HG02610 (cell line): ENCODE measurements around the gene DPP10.

Source experiments
- ATAC-seq: cut with Tn5 transposase; IDR thresholded peaks from one replicate; pipeline ENCODE4 v1.9.1; 2021; ENCODE audit warnings: mild to moderate bottlenecking, moderate library complexity; ENCODE audit not compliant: unreplicated experiment

DPP10 gene

DNA sequence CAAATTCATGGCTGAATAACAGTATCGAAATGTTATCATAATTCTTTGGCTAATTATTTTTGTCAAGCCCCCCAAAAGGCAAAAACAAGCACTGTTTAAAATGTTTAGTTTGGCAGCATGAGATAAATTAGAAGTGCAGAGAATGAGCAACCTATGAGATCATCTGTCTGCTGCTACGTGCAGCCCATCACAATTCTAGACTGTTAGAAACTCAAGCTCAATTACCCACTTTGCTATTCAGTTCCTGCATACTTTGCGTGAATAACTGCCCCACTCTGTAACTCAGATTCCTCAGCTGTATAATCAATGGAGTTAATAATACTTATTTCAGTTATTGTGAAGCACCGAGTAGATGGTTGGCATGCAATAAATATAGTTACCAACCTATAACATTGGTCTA is 1181.9 kb downstream of the DPP10 start:
- ATAC-seq, result no peak

DNA sequence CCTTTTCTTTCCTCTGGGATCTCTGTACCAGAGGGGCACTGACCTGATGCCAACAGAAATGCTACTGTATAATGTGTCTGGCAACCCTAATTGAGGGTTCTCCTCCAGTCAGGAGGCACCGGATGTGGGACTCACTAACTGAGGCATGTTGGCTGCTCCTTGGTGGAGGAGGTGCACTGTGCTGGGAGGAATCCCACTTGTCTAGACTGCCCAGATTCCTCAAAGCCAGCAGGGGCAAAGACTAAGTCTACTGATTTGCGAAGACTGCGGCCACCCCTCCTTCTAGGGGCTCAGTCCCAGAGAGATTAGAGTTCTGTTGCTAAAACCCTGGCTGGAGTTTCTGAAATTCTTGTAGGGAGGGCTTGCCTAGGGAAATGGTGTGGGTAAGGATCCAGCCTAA is 1192.1 kb downstream of the DPP10 start:
- no peak for ATAC-seq

DNA sequence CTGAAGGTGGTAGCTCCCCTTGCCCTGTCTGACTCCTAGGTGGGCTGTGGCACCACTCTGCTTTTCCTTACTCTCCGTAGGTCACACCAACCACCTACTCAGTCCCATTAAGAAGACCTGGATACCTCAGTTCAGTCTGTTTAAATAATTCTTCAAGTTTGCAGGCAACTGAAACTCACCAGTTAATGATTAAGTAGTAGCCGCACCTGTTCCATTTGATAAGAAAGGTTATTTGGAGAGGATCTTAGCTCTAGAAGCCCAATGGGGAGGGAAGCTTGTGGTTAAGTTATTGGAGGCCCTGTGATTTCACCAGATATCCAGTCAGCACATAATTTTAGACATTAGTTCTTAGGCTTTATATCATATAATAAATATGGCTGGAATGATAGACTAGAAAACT is 1193.0 kb downstream of the DPP10 start:
- ATAC-seq, result no peak

DNA sequence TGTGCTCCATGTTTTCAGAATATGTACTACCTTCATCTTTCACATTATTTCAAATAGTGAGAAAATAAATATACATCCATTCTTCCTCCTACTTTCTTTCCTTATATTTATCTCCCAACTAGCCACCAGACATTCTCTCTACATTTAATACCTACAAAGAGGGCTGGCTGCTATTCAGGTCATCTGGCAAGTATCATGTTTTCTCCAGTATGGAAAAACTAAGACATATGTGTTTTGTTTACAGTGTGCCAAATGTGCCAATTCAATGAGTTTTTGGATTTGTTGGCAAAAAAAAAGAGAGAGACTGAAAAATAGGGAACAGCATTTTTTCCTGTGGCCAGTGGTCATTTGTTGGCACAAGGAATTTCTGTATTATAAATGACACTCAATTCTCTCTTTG is 1207.3 kb downstream of the DPP10 start:
- no peak for ATAC-seq

DNA sequence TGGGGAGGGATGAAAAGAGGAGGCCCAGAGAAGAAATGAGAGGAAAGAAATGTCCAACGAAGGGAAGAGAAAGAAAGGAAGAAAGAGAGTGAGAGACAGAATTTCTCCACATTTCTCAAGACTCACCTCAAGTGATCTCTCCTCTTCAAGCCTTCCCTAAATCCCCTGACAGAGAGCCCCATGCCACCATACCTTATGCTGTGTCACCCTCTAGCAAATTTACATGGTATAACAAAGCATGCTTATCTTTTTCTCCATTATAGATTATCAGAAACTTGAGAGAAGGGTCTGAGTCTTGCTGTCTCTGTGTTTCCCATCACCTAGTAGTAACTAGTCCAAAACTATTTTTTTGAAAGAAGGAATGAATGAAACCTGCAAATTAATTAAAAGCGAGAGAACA is 1208.4 kb downstream of the DPP10 start:
- ATAC-seq, result no peak

DNA sequence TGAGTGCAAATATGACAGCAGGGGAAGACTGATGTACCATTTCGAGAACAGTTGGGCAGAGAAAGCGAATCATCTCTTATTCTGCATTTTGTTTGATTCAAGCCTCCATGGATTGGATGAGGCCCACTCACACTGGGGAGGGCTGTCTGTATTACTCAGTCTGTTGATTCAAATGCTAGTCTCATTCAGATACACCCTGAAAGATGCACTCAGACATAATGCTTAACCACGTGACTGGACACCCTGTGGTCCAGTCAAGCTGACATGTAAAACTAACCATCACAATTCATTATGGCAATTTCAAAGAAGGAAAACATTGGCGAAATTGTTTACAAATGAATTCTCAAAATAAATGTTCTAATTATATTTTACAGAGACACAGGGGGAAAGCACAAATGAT is 1210.2 kb downstream of the DPP10 start:
- ATAC-seq, result no peak

DNA sequence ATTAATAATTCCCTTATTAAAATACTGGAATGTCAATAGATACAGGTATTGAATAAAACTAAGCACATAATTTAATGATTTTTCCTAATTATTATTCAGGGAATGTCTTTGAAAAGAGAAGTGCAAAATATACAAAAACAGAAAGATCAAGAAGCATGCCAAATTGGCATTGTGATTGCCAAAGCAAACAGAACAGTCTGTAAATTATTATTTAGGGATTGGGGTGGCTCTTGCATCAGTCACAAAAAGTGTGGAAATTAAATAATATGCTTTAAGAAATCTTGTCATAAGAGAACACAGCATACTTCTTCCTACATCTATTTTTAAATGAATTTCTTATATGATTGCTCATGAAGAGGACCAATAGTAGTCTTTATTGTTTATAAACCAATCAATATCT is 1211.9 kb downstream of the DPP10 start:
- no peak for ATAC-seq

DNA sequence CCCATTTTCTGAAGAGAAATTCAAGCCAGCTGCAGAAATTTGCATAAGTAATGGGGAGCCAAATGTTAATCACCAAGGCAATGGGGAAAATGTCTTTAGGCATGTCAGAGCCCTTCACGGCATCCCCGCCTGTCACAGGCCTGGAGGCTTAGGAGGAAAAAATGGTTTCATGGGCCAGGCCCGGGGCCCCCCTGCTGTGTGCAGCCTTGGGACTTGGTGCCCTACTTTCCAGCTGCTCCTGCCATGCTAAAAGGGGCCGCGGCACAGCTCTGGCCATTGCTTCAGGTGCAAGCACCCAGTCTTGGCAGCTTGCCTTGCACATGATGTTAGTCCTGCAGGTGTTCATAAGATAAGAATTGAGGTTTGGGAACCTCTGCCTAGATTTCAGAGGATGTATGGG is 1235.7 kb downstream of the DPP10 start:
- ATAC-seq, result no peak

DNA sequence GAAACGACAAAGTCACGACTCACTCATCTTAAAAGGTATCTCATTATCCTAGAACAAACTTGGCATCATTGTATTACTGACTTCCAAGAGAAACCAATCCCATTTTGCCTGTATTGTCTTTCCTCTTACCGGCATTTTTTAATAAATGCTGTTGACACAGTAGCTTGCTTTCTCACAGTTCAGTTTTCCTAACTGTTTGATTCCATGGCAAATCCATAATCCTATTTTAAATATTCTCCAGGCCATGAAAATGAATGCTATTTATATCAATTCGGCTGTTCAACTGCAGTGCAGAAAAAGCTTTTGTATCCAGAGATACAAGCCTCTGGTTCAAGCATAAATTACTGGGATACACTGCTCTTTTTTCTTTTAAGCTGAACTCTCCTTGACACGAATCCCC is 1241.9 kb downstream of the DPP10 start:
- ATAC-seq, result no peak

DNA sequence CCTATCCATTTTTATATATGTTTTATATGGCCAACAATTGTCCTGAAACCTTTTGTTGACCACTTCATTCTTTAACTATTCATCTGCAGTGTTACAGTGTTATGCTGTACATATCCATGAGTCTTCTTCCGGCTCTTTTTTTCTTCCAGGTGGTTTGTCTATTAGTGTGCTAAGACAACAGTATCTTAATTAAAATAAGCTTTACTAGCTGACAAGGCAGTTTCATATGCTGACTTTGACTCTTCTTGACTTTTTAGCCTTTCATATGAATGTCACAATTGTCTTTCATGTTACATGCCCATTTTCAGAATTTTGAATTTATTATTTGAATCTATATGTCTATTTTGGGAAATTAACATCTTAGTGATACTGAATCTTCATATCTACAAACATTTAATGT is 1249.0 kb downstream of the DPP10 start:
- ATAC-seq, result no peak

DNA sequence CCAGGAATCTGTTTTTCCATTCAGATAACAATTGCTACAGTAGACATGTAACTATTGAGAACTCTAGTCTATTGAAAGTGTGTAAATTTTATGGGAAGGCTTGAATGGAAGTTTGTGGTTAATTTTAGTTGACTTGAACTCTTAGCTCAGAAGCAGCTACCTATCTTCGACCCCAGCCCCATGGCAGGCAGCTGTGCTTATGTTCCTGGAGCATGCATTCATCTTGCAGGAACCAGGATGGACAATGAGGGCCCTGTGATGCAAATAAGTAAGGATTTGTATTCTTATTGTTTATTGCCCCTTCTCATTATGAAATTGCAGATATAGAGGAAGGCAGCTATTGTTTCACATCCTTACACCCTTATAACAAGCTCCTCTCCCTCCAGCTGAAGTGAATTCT is 1252.2 kb downstream of the DPP10 start:
- no peak for ATAC-seq

DNA sequence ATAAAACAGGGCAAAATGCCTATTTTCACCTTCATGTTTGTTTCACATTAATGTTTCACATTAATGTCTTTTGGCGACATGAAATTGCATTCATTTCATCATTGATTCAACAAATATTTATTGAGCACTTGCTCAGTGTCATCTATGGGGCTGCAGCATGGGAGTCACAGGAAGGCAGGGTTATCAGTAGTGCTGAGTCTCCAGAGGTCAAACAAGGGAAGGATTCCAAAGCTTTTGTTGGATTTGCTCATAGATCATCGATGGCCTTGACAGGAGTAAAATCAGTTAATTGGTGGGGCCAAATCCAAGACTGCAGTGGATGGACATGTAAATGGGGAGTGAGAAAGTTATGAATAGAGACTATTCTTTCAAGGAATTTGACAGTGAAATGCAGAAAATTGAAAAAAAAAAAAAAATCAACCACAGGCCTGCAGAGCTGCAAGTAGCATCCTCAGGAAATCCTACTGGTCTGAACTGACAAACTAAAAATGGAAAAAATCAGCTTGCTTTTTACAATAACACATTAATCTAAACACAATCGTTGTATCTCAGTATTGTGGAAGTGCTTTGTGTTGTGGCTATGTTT is 1290.8 kb downstream of the DPP10 start:
- ATAC-seq, result no peak

DNA sequence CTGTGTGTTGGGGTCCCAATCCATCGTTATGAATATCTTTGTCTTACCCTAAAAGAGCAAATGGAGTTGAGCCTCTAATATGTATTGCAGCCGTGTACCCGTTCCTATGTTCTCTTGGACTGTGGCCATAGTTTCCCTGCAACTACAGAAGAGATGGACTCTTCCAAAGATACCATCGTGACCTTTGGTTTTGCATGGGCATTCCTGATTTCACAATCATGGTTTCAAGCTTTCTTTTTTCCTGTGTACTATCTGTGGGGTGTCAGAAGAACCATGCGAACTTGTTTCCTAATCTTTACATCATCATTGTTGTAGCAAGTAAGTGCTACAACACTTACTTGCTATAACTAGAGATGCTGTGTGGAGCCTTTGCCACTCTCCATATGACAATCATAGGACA is 1295.7 kb downstream of the DPP10 start:
- no peak for ATAC-seq

DNA sequence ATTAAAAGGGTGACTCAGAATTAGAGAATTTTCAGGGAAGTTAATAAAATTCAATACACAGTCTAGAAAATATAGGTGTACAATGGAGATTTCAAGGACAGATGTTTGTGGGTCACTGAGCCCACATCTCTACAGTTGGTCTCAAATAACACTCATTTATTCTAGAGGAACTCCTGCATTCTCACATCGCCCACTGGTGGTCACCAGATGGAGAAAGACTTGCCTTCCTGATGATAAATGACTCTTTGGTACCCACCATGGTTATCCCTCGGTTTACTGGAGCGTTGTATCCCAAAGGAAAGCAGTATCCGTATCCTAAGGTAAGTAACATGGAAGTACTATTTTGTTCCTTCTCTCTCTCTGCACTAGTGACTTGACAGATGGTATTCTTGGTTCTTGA is 1297.1 kb downstream of the DPP10 start:
- ATAC-seq, result no peak

DNA sequence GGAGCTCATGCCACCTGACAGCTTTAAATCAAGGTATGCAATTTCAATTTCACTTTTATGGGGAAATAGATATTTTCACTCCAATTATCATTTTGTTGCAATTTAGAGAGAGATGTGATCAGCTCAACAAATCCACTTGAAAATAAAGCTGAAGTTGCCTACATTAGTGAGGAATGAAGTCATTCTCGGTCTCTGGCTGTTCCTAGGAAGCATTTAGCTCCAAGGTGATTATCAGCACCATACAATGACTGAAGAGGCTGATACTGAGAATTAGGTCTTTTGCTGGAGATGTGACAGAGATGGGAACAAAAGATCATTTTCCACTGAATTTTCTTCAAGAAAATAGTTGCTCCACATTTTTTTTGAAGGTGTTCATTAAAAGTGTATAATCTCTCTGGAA is 1303.7 kb downstream of the DPP10 start:
- no peak for ATAC-seq

DNA sequence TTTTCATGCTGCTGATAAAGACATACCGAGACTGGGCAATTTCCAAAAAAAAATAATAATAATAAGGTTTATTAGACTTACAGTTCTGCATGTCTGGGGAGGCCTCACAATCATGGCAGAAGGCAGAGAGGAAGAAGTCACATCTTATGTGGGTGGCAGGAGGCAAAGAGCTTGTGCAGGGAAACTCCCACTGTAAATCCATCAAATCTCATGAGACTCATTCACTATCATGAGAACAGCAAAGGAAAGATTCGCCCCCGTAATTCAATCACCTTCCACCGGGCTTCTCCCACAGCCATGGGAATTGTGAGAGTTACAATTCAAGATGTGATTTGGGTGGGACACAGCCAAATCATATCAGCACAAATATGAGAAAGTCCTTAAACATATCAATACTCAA is 1314.8 kb downstream of the DPP10 start:
- ATAC-seq, result no peak

DNA sequence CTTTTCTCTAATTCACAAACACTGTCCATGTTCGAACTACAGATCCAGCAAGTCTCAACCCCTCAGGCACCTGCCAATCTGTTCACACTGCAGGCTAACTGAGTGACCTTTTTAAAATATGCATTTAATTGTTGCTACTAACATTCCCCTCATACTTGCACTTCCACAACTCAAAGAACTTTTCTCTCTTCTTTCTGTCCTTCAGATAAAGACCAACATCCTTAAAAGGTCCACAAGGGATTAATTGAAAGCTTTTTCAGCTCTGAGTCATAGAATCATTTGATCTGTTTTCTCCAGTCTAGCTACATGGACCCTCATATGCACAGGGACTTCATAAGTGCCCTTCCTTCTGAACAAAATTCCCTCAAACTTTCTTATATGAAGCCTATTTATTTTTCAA is 1321.2 kb downstream of the DPP10 start:
- ATAC-seq, result no peak

DNA sequence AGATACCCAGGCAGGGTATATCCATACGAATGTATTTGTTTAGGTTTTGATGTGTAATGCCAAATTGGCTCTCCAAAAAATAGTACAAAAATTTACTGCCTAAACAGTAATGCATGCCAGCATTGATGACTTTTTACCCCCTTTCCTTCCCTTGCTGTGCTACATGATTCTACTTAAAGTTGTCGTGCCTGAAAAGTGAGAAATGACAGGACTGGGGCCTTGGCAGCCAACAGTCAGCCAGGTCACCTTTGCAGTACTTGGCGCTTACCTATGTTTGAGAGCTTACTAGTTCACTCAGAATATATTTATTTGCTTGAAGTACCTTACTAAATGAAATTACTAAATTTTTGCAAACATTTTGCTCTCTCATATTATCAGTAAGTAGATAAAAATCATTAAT is 1329.1 kb downstream of the DPP10 start:
- no peak for ATAC-seq

DNA sequence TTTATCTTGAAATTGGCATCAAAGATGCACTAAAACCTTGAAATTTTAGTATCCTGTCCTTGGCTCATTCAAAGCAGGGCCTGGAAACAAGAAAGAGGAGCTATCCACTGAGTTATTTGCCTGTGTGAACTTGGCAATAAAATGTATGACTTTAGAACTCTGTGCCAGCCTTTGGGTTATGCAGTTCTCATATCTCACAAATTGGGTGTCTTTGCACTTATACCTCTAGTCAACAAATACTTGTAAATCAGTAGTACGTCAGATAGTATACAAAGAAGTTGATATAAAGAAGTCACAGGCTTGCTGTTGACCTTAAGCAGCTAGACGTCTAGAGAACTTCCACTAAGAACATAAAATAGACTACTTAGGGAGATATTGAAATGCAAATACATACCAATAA is 1331.9 kb downstream of the DPP10 start:
- ATAC-seq, result no peak

DNA sequence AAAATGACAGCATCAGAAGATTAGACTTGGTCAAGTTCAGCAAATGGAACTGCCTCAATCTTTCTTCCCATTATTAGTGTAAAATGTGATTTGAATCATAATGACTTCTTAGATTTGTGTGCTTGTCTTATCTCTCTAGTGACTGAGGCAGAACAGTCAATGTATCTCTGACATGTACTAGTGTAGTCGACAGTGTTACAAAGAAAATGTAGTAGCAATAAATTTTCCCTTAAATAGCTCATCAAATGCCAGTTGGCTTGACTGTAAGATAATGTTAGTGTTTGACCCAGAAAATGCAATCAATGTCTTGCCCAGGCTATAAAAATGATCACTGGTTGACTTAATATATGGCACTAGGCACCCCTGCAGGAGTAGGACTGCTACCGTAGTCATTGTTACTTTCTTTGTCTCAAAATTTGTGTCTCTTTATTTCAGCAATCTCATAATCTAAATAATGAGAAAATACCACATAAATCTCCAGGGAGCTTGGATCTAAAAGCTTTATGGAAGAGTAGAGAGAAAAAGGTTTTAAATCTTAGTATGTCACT is 1336.7 kb downstream of the DPP10 start:
- no peak for ATAC-seq

DNA sequence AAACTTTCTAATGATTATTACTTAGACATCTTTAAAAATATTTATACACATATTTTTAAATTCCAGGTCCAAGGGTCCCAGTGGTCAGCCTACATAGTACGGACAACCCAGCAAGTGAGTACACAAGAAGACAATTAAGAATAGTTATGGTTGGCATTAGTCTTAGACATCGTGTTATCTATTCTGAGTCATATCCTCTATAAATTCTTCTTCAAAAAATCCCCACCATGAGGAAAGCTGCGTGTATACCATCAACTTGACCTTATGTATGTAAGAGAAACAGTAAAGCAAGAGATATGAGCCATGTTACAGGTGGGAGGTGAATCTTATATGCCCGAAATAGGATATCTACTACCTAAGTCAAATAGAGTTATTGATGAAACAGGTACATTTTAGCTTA is 1339.8 kb downstream of the DPP10 start:
- no peak for ATAC-seq

DNA sequence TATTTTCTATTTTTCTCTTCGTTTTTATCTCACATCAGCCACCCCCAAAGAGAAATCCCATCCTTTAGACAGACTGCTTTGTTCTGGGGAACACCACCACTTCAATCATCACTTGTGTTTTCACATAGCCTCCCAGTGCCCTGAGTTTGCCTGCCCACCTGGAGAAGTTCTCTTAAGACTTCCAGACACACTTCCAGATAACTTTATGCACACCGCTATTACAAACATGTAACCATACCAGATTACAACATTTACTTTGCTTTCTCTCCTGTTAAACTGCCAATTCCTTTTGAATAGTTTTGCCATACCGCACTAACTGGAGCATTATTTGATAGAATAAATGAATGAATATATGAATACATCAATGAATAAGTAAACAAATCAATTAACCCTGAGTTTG is 1353.6 kb downstream of the DPP10 start:
- ATAC-seq, result no peak

DNA sequence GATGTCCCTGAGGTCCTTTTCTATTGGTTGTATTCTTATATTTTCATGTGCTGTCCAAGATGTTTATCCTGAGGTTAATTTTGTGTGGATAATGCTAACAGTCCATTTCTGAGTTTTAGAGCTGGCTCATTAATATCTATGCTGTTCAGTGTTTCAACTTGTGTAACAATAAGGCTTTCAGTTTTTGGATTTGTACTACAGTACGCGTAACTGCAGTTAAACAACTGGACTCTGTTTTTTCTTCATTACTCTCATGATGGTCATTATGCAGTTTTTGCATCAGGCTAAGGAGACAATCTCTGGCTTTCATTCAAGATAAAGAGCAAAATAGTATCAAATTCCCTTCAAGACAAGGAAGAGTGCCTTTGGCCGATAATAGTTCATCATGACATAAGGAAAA is 1364.8 kb downstream of the DPP10 start:
- ATAC-seq, result no peak
